Endometrial microvascular endothelial cells (primary cell): ENCODE results near the gene BABAM1. TPM values are rescaled to one million over a fixed set of nuclear protein-coding genes. Genes with fewer than 3 reads are reported as not detected.

Experiments used
- total RNA-seq: library from RNA; depleted of rRNA; stranded (reverse); fragments of >200 nt; gene quantifications from one replicate; pipeline ENCODE4 v1.2.3, GENCODE V29; 2015; ENCODE audit errors: inconsistent ontology term

Gene BABAM1
- total RNA-seq, 1 donor from 2014 or later: 139 TPM

Other genes starting within 250 kb of the BABAM1 start
- gene CPAMD8, start 240.6 kb upstream of the BABAM1 start, total RNA-seq: 0.46 TPM
- 14.2 TPM for gene HAUS8, start 192.0 kb upstream of the BABAM1 start, total RNA-seq
- gene MYO9B, start 191.7 kb upstream of the BABAM1 start, total RNA-seq: 60.7 TPM
- gene USE1, start 52.1 kb upstream of the BABAM1 start, total RNA-seq: 11.1 TPM
- 2.7 TPM for gene OCEL1, start 41.2 kb upstream of the BABAM1 start, total RNA-seq
- gene NR2F6, start 21.5 kb upstream of the BABAM1 start, total RNA-seq: 40.9 TPM
- 18.5 TPM for gene USHBP1, start 2.7 kb upstream of the BABAM1 start, total RNA-seq
- 1.0 TPM for gene ANKLE1, start 14.5 kb downstream of the BABAM1 start, total RNA-seq
- 6.6 TPM for gene ABHD8, start 36.0 kb downstream of the BABAM1 start, total RNA-seq
- 115 TPM for gene MRPL34, start 38.4 kb downstream of the BABAM1 start, total RNA-seq
- 48.1 TPM for gene DDA1, start 42.1 kb downstream of the BABAM1 start, total RNA-seq
- gene ANO8, start 67.4 kb downstream of the BABAM1 start, total RNA-seq: 0.84 TPM
- 36.8 TPM for gene GTPBP3, start 70.1 kb downstream of the BABAM1 start, total RNA-seq
- 0.46 TPM for gene PLVAP, start 109.9 kb downstream of the BABAM1 start, total RNA-seq
- not detected for gene CCDC194, start 126.8 kb downstream of the BABAM1 start, total RNA-seq
- gene BST2, start 138.2 kb downstream of the BABAM1 start, total RNA-seq: 306 TPM
- 88.0 TPM for gene MVB12A, start 152.6 kb downstream of the BABAM1 start, total RNA-seq
- not detected for gene TMEM221, start 181.2 kb downstream of the BABAM1 start, total RNA-seq
- gene NXNL1, start 193.5 kb downstream of the BABAM1 start, total RNA-seq: not detected
- 7.5 TPM for gene SLC27A1, start 203.1 kb downstream of the BABAM1 start, total RNA-seq
- gene PGLS, start 244.2 kb downstream of the BABAM1 start, total RNA-seq: 67.2 TPM